ENCODE measurements around the gene CCR5.

Gene CCR5

DNA sequence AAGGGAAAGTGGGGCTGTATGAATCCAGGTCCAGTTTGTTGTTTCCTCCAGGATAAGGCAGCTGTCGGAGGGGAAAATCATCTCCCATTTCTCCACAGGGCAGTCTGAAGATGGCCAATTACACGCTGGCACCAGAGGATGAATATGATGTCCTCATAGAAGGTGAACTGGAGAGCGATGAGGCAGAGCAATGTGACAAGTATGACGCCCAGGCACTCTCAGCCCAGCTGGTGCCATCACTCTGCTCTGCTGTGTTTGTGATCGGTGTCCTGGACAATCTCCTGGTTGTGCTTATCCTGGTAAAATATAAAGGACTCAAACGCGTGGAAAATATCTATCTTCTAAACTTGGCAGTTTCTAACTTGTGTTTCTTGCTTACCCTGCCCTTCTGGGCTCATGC, 37.2 kb downstream of the CCR5 start:
- no peak for DNase-seq (ENCODE audit: low read depth in 2 of 2)

DNA sequence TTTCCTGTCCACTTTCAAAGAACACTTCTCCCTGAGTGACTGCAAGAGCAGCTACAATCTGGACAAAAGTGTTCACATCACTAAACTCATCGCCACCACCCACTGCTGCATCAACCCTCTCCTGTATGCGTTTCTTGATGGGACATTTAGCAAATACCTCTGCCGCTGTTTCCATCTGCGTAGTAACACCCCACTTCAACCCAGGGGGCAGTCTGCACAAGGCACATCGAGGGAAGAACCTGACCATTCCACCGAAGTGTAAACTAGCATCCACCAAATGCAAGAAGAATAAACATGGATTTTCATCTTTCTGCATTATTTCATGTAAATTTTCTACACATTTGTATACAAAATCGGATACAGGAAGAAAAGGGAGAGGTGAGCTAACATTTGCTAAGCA, 38.1 kb downstream of the CCR5 start:
- DNase-seq (ENCODE audit: low read depth in 2 of 2) = no peak

DNA sequence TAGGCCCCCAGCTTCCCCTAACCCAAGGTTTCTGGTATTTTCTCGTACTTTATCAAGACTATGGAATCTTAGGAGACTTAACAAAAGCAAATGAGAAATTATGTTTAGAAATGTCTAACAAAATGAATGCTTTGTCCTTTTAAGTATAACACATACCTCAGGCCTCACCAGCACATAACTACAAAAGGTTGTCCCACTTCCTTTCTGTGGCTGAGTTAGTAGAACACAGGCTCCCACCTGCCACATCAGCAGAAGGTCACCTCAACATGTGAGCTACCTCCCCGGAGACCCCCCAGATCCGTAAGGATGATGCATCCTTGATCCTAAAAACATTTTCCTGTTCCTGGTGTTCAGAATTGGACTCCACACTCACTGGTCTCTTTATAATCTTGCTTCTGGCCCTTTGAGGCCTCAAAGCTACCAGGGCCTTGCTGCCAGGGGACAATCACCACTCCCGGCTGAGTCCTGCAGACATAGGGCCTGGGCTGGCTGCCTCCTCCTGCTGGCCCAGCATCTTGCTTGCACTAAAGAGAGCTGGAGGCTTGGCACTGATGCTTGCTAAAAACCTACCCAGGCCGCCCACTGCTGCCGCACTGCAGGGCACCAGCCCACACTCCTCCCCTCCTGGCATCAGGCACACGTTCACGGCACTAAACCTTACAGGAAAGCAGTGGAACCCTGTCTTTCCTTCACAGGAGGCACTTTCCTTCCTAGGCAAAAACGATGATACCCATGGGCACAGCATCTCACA, 39.2 kb downstream of the CCR5 start:
- no peak for DNase-seq (ENCODE audit: low read depth in 2 of 2)

DNA sequence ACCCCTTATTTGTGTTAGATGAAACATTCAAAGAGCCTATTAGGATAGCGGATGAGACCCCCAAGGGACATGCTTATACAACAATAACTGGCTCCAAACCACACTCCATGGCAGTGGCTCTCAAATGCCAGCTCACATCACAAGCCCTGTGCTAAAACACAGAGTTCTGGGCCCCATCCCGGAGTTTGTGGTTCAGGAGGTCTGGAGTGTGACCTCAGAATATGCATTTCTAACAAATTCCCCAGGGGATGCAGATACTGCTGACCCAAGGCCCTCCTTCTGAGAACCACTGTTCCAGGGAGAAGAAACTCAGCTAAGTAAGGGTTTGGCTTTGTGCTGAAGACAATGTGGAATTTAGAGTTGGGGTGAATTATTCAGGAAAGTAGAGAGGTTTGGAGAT, 39.9 kb downstream of the CCR5 start:
- DNase-seq (ENCODE audit: low read depth in 2 of 2) = no peak

DNA sequence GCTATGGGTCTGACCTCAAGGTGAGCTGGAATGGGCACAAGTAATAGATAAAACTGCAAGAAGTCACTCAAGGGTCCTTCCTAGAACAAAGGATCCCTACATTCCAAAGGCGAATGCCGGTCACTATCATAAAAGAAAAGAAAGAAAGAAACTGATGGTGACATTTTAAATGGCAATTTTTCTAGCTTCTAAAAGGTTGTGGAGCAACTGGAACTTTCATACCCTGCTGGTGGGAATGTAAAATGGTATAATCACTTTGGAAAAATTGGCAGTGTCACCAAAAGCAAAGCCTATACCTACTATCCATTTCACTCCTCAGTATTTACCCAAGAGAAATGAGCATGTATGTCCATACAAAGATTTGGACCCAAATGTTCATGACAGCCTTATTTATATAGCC, 40.5 kb downstream of the CCR5 start:
- no peak for DNase-seq (ENCODE audit: low read depth in 2 of 2)

DNA sequence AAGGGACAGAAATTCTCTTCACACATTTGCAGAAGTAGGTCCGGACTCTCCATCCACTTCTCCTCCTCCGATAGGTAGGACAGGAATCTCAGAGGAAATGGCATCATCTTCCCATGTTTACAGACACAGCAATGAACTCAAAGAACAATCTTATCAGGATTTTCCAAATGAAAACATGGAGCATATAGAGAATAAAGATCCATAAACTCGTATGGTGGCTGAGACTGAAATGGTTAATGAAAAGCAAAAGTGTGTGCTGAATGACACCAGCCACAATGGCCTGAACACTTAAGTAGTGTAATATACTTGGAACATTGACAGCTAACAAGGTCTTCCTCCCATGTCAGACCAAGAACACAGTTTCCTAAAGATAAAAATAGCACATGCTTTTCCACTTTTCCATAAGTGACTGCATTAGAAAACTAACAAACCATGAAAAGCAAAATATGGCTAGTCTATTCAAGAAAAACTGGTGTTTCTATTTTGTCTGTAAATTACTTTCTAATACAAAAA, 42.1 kb downstream of the CCR5 start:
- no peak for DNase-seq (ENCODE audit: low read depth in 2 of 2)

DNA sequence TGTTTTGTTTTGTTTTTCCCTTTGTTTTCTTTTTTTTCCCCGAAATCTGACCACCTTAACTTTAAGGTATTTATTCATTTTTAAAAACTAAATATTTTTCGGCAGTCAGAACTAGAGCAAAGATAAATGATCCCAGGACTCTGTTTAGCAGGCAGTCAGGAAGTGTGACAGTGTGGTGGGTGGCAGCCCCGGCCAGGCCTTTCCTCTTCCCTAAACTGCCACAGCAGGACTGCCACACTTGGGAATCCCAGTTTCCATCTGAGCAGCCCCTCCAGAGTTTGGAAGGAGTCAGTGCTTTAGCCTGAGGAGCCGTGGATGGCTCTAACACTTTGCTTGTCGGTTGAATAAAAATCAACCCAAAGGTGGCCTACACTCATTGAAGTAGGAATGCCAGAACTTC, 43.2 kb downstream of the CCR5 start:
- no peak for DNase-seq (ENCODE audit: low read depth in 2 of 2)

DNA sequence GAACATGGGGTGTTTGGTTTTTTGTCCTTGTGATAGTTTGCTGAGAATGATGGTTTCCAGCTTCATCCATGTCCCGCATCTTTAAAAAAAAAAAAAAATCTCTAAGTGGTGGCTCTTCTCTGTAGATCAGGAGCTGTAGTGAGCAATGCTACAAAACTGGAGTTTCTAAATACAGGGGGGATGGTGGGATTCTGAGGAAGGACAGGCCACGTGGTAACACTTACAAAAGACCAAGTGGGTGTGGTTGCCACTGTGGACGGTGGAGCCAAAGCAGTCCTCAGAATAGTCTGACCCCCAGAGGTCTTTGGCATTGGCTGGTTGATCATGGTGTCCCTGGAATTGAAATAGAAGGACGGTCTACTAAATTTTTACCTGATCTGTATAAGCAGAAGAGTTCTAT, 44.0 kb downstream of the CCR5 start:
- DNase-seq (ENCODE audit: low read depth in 2 of 2) = no peak

DNA sequence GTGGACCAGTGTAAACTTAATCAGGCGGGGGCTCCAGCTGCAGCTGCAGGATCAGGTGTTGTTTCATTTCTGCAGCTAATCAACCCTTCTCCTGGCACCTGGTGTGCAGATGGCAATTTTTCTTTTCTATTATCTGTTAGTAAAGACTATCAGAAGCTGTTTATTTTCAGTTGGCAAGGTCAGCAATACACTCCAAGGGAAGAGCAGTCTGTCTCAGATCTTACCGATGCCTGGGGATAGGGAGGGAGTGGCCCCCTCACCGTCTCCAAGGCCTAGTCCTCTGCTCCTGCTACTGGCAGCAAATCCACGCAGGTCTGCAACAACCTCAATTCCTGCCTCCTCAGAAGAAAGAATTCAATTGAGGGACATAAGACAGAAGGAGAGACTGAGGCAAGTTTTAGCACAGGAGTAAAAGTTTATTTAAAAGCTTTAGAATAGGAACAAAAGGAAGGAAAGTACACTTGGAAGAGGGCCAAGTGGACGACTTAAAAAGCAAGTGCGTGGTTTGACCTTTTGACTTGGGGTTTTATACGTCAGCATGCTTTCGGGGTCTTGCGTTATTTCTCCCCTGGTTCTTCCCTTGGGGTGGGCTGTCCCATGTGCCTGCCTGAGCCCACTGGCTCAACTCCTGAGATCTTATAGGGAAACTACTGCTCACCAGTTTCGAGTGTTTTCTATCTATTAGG, 45.5 kb downstream of the CCR5 start:
- no peak for DNase-seq (ENCODE audit: low read depth in 2 of 2)

DNA sequence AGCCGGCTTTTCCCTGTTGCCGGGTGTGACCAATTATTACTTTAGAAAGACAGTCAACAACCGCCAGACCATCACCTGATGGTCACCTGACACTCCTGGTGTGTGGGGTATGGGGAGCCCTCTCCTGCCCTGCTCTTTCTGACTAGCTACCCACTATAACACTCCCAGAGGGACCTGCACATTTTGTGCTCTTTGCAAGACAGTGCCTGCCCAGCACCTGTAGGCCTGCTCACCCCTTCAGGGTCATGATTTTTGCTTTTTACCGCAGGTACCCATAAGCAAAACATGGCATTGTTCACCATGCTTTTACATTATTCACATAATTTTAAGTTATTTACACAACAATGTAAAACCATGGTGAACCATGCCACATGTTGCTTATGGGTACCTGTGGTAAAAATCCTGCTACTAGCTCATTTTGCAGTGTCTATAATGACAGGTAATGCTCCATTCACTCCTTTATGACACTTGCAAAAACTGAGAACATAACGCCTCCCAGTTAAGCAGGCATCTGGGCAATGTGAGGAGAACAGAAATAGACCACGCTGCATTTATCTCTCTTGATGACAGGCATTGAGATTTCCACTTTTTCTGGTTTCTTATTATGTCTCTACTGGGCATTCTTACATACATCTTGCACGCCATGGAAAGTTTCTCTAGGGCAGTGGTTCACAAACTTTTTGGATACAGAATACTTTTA, 46.2 kb downstream of the CCR5 start:
- DNase-seq (ENCODE audit: low read depth in 2 of 2) = no peak

DNA sequence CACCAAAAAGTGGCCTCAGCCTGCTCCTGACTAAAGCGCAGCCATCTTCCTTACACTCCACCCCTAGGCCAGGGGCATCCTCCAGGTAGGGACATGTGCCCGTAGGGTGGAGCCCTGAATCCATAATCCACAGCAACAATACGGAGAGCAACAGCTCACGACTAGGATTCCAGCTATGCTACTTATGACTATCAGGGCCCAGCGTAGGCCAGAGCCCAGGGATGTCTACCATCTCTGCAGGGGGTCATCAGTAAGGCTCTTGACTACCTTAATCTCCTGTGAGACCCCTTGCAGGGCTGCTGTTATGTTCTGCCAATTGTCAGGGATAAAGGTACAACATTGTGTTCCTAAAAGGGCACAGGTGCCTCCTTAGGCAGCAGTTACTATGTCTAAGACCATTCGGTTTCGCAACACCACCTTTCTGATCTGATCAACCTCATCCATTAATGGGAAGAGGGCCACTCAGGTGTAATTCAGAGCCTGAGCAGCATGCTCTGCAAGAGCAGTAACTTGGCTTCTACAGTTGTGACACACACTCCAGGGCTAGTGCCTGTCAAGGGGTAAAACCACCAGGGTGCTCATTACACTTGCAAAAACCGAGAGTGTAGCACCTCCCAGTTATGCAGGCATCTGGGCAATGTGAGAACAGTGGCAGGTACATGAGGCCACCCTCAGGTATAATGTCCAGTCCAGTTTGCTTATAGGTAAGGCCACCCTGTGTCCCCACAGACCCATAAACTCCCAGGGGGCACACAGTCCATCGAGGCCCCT, 47.3 kb downstream of the CCR5 start:
- DNase-seq (ENCODE audit: low read depth in 2 of 2) = no peak

DNA sequence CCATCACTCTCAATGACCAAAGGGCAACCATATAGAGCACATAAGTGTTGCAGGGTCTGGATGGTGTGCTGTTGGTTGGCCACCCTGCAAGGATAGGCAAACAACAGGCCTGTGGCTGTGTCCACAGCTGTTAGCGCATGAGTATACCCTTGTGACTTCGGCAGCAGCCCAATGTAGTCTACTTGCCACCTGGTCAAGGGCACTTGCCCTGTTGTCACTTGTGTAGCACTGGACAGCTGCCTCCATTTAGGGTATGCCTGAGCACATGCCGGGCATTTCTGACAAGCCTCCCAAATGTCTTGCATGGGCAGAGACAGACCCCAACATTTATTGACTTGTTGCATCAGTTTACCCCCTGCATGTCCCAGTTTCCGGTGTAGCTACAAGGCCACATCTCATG, 49.1 kb downstream of the CCR5 start:
- no peak for DNase-seq (ENCODE audit: low read depth in 2 of 2)

DNA sequence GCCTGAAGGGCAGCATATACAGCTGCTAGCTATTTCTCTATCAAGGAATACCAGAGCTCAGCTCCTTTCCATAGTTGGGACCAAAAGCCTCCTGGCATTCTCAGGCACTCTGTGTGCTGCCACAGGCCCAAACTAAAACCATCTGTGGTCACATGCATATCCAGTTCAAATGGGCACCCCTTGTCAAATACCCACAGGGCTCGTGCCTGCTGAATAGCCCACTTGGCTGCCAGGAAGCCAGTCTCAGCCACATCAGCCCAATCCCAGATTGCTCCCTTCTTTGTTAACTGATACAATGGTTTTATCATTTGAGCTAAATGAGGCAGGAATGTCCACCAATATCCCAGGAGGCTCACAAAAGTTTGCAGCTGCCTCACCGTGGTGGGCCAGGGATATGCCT, 50.2 kb downstream of the CCR5 start:
- DNase-seq (ENCODE audit: low read depth in 2 of 2) = no peak

DNA sequence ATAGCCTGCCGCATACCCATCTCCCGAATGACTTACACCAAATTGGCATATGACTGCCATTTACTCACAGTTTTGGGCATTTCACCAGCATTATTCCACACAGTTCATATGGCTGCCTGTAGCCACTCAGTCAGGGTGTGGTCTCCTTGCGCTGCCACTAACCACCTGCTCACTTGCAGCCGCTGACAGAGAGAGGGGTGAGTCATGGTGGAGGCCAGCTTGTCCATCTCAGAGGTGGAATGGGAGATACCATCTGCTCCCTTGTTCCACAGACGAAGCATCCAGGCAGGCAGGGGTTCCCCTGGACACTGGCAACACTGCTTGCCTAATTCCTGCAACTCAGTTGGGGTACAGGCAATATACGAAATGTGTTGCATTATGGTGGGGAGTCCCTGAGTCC, 51.9 kb downstream of the CCR5 start:
- DNase-seq (ENCODE audit: low read depth in 2 of 2) = no peak

DNA sequence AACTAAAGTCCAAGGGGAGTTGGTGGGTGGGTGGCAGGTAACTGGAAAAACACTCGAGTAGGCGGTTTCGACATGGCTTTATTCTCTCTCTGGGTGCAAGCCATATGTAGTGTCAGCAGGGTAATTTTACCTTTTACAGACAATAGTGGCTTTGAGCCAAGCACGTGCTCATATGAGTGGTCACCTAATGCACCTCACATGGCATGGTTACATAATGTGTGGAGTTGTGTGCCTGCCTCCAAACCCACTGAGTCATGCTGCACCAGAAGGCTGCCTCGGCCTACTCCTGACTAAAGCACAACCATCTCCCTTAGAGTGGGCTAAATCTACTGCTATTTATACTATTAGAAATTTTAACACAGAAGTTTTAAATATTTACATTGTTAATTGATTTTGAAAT, 52.8 kb downstream of the CCR5 start:
- no peak for DNase-seq (ENCODE audit: low read depth in 2 of 2)

Data from stimulated activated CD8-positive, alpha-beta memory T cell treated with anti-CD3 and anti-CD28 coated beads, Interleukin-2, amount 100 ng/mL, for 48 hours (primary cell).